K562 (cell line): ENCODE measurements around the gene HOXB1. TPM values are rescaled to one million over a fixed set of nuclear protein-coding genes. Genes with fewer than 3 reads are reported as not detected.
A peak's percentile ranks its signal among the peaks of the same experiment; 100 is the strongest.

Source experiments
- ATAC-seq: fragments of 200-7000 bp; cut with Tn5 transposase; 3 replicates; pipeline ENCODE4 v1.9.1; 2020; ENCODE audit warnings: moderate library complexity
- BruUV-seq: library from RNA; stranded (reverse); fragments of 400-500 nt; replicated peaks from 2 replicates; lab custom pipeline; 2021; lab: Mats Ljungman, UMichigan
- CTCF ChIA-PET: fragments of 300-600 bp; formaldehyde crosslinking; extraction: SDS; loops from one replicate; lab custom pipeline; 2021; ENCODE audit warnings: low intra/inter-chr PET ratio; lab: Yijun Ruan, JAX
- POLR2A ChIA-PET: fragments of 300-600, 350-650 bp; sonication (Branson Sonifier 250); formaldehyde crosslinking; extraction: SDS; loops from one replicate; lab custom pipeline; 2021; ENCODE audit warnings: antibody characterized with exemption, inconsistent platforms; lab: Yijun Ruan, JAX
- DNase-seq, 4 experiments: peaks; one replicate each; pipeline versions ENCODE4 v3.0.0 to v3.0.0-alpha.2; 2011 to 2018; ENCODE audit warnings: low spot score in 3 of 4, mixed read lengths in 3 of 4; ENCODE audit errors: extremely low read depth in 1 of 4
- FAIRE-seq: peaks from 2 replicates; lab custom pipeline; 2011; peaks lifted over from hg19 to GRCh38; lab: Jason Lieb, UNC
- H2AFZ ChIP-seq: 2 replicates; pipeline ENCODE4 v1.6.0; 2011; ENCODE audit warnings: low read depth, low read length, control low read depth, inconsistent platforms
- H3K27ac ChIP-seq: fragments of 200-600 bp; 3 replicates; pipeline ENCODE4 v1.8.0; 2011; ENCODE audit warnings: low read depth, mild to moderate bottlenecking, control low read depth, inconsistent platforms, low read length, moderate library complexity, mixed read lengths; ENCODE audit errors: extremely low read depth
- H3K27me3 ChIP-seq, 2 experiments: fragments of 300-600 bp in 1 of 2; 2 replicates in 1 of 2; 3 replicates in 1 of 2; pipeline versions ENCODE4 v1.6.0 to v1.8.0; 2011; ENCODE audit warnings: inconsistent platforms in 2 of 2, low read length in 2 of 2, mild to moderate bottlenecking in 1 of 2, mixed read lengths in 1 of 2, moderate library complexity in 1 of 2; ENCODE audit not compliant: control insufficient read depth in 2 of 2, insufficient read depth in 2 of 2
- H3K36me3 ChIP-seq: fragments of 300-600 bp; 3 replicates; pipeline ENCODE4 v1.8.0; 2011; ENCODE audit warnings: mild to moderate bottlenecking, low read length, inconsistent platforms; ENCODE audit not compliant: control insufficient read depth, insufficient read depth
- H3K4me1 ChIP-seq, 2 experiments: fragments of 200-600 bp in 1 of 2; replicated peaks in 1 of 2; 2 replicates in 1 of 2; 3 replicates in 1 of 2; pipeline versions ENCODE4 v1.5.1 to v1.8.0; 2011; ENCODE audit warnings: inconsistent platforms in 2 of 2, low read length in 2 of 2, mild to moderate bottlenecking in 1 of 2, mixed read lengths in 1 of 2, moderate library complexity in 1 of 2; ENCODE audit not compliant: control insufficient read depth in 2 of 2, insufficient read depth in 2 of 2
- H3K4me2 ChIP-seq: 2 replicates; pipeline ENCODE4 v1.6.1; 2011; ENCODE audit warnings: low read length, control low read depth, inconsistent platforms, mixed read lengths; ENCODE audit not compliant: insufficient read depth
- H3K4me3 ChIP-seq: fragments of 200-600 bp; sonication (generic), shearing (Covaris generic); 2 replicates; pipeline ENCODE4 v1.5.1; 2016; ENCODE audit warnings: control low read depth, inconsistent platforms
- H3K79me2 ChIP-seq: fragments of 200-600 bp; 3 replicates; pipeline ENCODE4 v1.8.0; 2011; ENCODE audit warnings: low read length, inconsistent platforms; ENCODE audit not compliant: control insufficient read depth, insufficient read depth
- H3K9ac ChIP-seq, 2 experiments: 2 replicates each; pipeline versions ENCODE4 v1.6.0 to v1.6.1; 2011; ENCODE audit warnings: low read depth in 2 of 2, low read length in 2 of 2, control low read depth in 1 of 2, inconsistent platforms in 1 of 2, mild to moderate bottlenecking in 1 of 2, mixed read lengths in 1 of 2; ENCODE audit not compliant: insufficient read depth in 1 of 2
- H3K9me1 ChIP-seq: one replicate; pipeline ENCODE4 v1.6.0; 2011; ENCODE audit warnings: inconsistent platforms, mild to moderate bottlenecking, low read length, moderate library complexity; ENCODE audit not compliant: control insufficient read depth, insufficient read depth
- H3K9me3 ChIP-seq: replicated peaks from 2 replicates; pipeline ENCODE4 v1.5.1; 2011; ENCODE audit warnings: low read depth, low read length, inconsistent platforms; ENCODE audit not compliant: control insufficient read depth, insufficient read depth
- H4K20me1 ChIP-seq: replicated peaks from 2 replicates; pipeline ENCODE4 v1.6.1; 2011; ENCODE audit warnings: low read length, inconsistent platforms, mixed read lengths; ENCODE audit not compliant: control insufficient read depth, insufficient read depth
- EGR1 ChIP-seq: fragments of 450-650 bp; conservative IDR thresholded peaks from 2 replicates; pipeline ENCODE4 v1.6.1; 2017; ENCODE audit warnings: mild to moderate bottlenecking
- EP400 ChIP-seq: fragments of 450-650 bp; IDR thresholded peaks from 2 replicates; pipeline ENCODE4 v1.6.1; 2017; ENCODE audit warnings: antibody characterized with exemption, mild to moderate bottlenecking, moderate library complexity
- ETV5 ChIP-seq: sonication (generic); formaldehyde crosslinking; IDR thresholded peaks from 2 replicates; pipeline ENCODE4 v1.4.0; 2020; ENCODE audit warnings: low read depth, mild to moderate bottlenecking, missing genetic modification reagents
- FOXK1 ChIP-seq: sonication (generic); formaldehyde crosslinking; IDR thresholded peaks from 2 replicates; pipeline ENCODE4 v1.8.0; 2022; ENCODE audit warnings: missing genetic modification reagents, mild to moderate bottlenecking, borderline replicate concordance
- HDAC1 ChIP-seq, 2 experiments: fragments of 450-650 bp; IDR thresholded peaks; 2 replicates each; pipeline ENCODE4 v1.6.1; 2016 to 2017; ENCODE audit warnings: inconsistent platforms in 1 of 2, mild to moderate bottlenecking in 1 of 2, moderate library complexity in 1 of 2
- HDAC6 ChIP-seq: IDR thresholded peaks from 2 replicates; pipeline ENCODE4 v1.6.1; 2012; ENCODE audit warnings: low read depth, mild to moderate bottlenecking, control low read depth, inconsistent platforms, low read length, moderate library complexity
- ILF3 ChIP-seq: fragments of 450-650 bp; IDR thresholded peaks from 2 replicates; pipeline ENCODE4 v1.6.1; 2018; ENCODE audit warnings: antibody characterized with exemption, mild to moderate bottlenecking, moderate library complexity, borderline replicate concordance
- KLF10 ChIP-seq: fragments of 250-450 bp; sonication (Bioruptor Pico); IDR thresholded peaks from 2 replicates; pipeline ENCODE4 v1.6.1; 2021; ENCODE audit warnings: matching md5 sums
- MCM3 ChIP-seq: fragments of 450-650 bp; IDR thresholded peaks from 2 replicates; pipeline ENCODE4 v1.6.1; 2016
- MEIS2 ChIP-seq: fragments of 450-650 bp; IDR thresholded peaks from 2 replicates; pipeline ENCODE4 v1.6.1; 2014; ENCODE audit warnings: mild to moderate bottlenecking; ENCODE audit not compliant: partially characterized antibody
- PYGO2 ChIP-seq: fragments of 450-650 bp; IDR thresholded peaks from 2 replicates; pipeline ENCODE4 v1.6.1; 2016; ENCODE audit warnings: mild to moderate bottlenecking, missing genetic modification characterization, moderate library complexity, missing compliant biosample characterization
- SMARCA4 ChIP-seq: fragments of 450-650 bp; IDR thresholded peaks from 2 replicates; pipeline ENCODE4 v1.6.1; 2016
- SRSF3 ChIP-seq: fragments of 200-400 bp; formaldehyde crosslinking; IDR thresholded peaks from 2 replicates; pipeline ENCODE4 v1.6.1; 2016; ENCODE audit warnings: mild to moderate bottlenecking, low read length, moderate library complexity; ENCODE audit not compliant: insufficient read depth
- TAF7 ChIP-seq: fragments of 450-650 bp; IDR thresholded peaks from 2 replicates; pipeline ENCODE4 v1.6.1; 2016; ENCODE audit warnings: missing genetic modification characterization, missing compliant biosample characterization
- YBX1 ChIP-seq: fragments of 450-650 bp; IDR thresholded peaks from 2 replicates; pipeline ENCODE4 v1.7.1; 2016; ENCODE audit warnings: mild to moderate bottlenecking
- ZFX ChIP-seq: sonication (generic); formaldehyde crosslinking; IDR thresholded peaks from 2 replicates; pipeline ENCODE4 v1.8.0; 2022; ENCODE audit warnings: mild to moderate bottlenecking, missing genetic modification reagents, moderate library complexity
- ZNF12 ChIP-seq: sonication (generic); formaldehyde crosslinking; IDR thresholded peaks from 2 replicates; pipeline ENCODE4 v1.4.0; 2020; ENCODE audit warnings: mild to moderate bottlenecking, missing genetic modification reagents
- ZNF384 ChIP-seq: IDR thresholded peaks from 2 replicates; pipeline ENCODE4 v1.6.1; 2012; ENCODE audit warnings: low read depth, low read length, improper control_type of control experiment
- WGBS: fragments of 100-300 bp; shearing (Covaris generic); methylation state at CpG from one replicate; pipeline ENCODE4 v1.1.6; 2016; ENCODE audit warnings: low coverage, mixed read lengths; ENCODE audit not compliant: insufficient coverage; ENCODE audit errors: missing lambda C conversion rate; 5-methylcytosine and 5-hydroxymethylcytosine counted together
- in situ Hi-C: fragments of 300-500 bp; cut with MboI; formaldehyde crosslinking; loops from 4 replicates; pipeline ENCODE4 v1.15.0; 2018; ENCODE audit warnings: inconsistent platforms, mixed read lengths
- intact Hi-C: fragments of 100-400 bp; cut with micrococcal nuclease; formaldehyde crosslinking; loops from 2 replicates; pipeline ENCODE4 v1.14.2; 2022
- polyA plus RNA-seq, 8 experiments: library from polyadenylated mRNA; depleted of rRNA in 4 of 8; stranded (reverse) in 5 of 8; unstranded in 3 of 8; fragments of >200 nt; fragmentation: Nextera tagmentation in 2 of 8; fragmentation: Illumina TruSeq in 1 of 8; extraction: Ambion mirVana in 2 of 8; extraction: Trizol in 1 of 8; gene quantifications; 2 replicates each; pipeline versions ENCODE4 v1.2.1 to v1.2.3, GENCODE V29; 2011 to 2014; ENCODE audit warnings: inconsistent platforms in 1 of 8, missing spikeins in 1 of 8
- total RNA-seq, 7 experiments: library from RNA; depleted of rRNA in 6 of 7; stranded (reverse); fragments of >200 nt in 6 of 7; fragmentation: Illumina TruSeq in 2 of 7; extraction: Trizol in 2 of 7; gene quantifications; 2 replicates each; pipeline versions ENCODE4 v1.2.1 to v1.2.3, GENCODE V29; 2011 to 2021; ENCODE audit warnings: low replicate concordance in 1 of 7
- TF ChIP-seq, protein P1 (sequence below): sonication (generic); formaldehyde crosslinking; IDR thresholded peaks from 2 replicates; pipeline ENCODE4 v1.8.0; 2022; ENCODE audit warnings: mild to moderate bottlenecking, low read depth, missing genetic modification reagents

The HOXB1 gene
- total and polyA plus RNA-seq, 9 of the 15 experiments (the other 6 are each of a cell fraction or from before 2014, with no cell fraction given): 0.04 TPM; not detected in 8

- TF ChIP-seq, protein P1, sequence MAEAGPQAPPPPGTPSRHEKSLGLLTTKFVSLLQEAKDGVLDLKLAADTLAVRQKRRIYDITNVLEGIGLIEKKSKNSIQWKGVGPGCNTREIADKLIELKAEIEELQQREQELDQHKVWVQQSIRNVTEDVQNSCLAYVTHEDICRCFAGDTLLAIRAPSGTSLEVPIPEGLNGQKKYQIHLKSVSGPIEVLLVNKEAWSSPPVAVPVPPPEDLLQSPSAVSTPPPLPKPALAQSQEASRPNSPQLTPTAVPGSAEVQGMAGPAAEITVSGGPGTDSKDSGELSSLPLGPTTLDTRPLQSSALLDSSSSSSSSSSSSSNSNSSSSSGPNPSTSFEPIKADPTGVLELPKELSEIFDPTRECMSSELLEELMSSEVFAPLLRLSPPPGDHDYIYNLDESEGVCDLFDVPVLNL (CRISPR knock-in tag): no peak
- TF ChIP-seq KLF10 (no peak), EP400 (peak; percentile 27; the same call in 1 of the 2 replicates), EGR1 (0 out of 2 replicates have a peak, but pooled peaks have one; percentile 45), HDAC1 (IDR thresholded peaks at IDR 0.05) (peak in 1 of 2 experiments; percentile 37; a peak in 1 of 4 replicates), FOXK1 (no peak)
These were observed 39.1 kb downstream of the HOXB1 start (continued) for GRCh38 chr17:48491527-48492273.

- H3K27ac ChIP-seq: no peak overlapping the region
- H3K9me3 ChIP-seq: no peaks in the 10 kb centered on the region
- H3K36me3 ChIP-seq: no peaks in the 10 kb centered on the region
- CTCF ChIA-PET: no interaction called here
- H3K4me2 ChIP-seq: no peak overlapping the region
- no peak for TF ChIP-seq TAF7 (tag)
- no peak for TF ChIP-seq SRSF3
- TF ChIP-seq ILF3: no peak
- TF ChIP-seq ZNF12 (CRISPR knock-in tag): no peak
- TF ChIP-seq MEIS2: no peak
- TF ChIP-seq ETV5: no peak
- TF ChIP-seq SMARCA4: no peak
- TF ChIP-seq ZFX (CRISPR knock-in tag): no peak
- no peak for TF ChIP-seq MCM3
- TF ChIP-seq PYGO2 (tag): no peak
- TF ChIP-seq ZNF384: no peak
- no peak for TF ChIP-seq HDAC6
- TF ChIP-seq YBX1: no peak
- TF ChIP-seq, all 486 proteins: peak for 0
- ATAC-seq: no peak
- in situ Hi-C loops: no loop called here
- H3K4me1 ChIP-seq: peaks cover 45 to 62% of the 10 kb centered on the region in 2 experiments
- DNase-seq: no peak
- WGBS: 97% methylated on average over 2 of the region's 2 CpGs
- intact Hi-C loops: loop anchor here (5.0 kb wide), 1 partner anchor 52 kb away; no protein-coding TSS in a partner anchor
- no peak for FAIRE-seq
- H3K27me3 ChIP-seq: no peaks in the 10 kb centered on the region
- H3K9me1 ChIP-seq: no peaks in the 10 kb centered on the region
- H3K9ac ChIP-seq: peak overlapping the region in 1 of 2 experiments; percentile 63; a peak in 1 of 4 replicates
- POLR2A ChIA-PET: interaction anchor here (0.9 to 1.4 kb wide), 2 partner anchors 10 to 115 kb away, joined by 3 read pairs; no protein-coding TSS in a partner anchor
- no peaks in the 10 kb centered on the region for H4K20me1 ChIP-seq
- BruUV-seq: no TSS peak
- no peak overlapping the region for H3K4me3 ChIP-seq
- no peaks in the 10 kb centered on the region for H3K79me2 ChIP-seq
- H2AFZ ChIP-seq: peak overlapping the region; percentile 69
These were observed 40.3 kb downstream of the HOXB1 start for GRCh38 chr17:48490451-48490892.
